Anterior cingulate cortex (tissue), 58 donors: ENCODE data around the gene DYNLT2.
"Not testable (repeated sequence)": the region's sequence is repeated elsewhere in the genome, so short reads cannot be mapped to it uniquely, and the experiment has no call there.

Experiments
- DNase-seq, 58 donors: peaks; one replicate each; lab custom pipeline; 2025; lab: John Stamatoyannopoulos, UW

The DYNLT2 gene

DNA sequence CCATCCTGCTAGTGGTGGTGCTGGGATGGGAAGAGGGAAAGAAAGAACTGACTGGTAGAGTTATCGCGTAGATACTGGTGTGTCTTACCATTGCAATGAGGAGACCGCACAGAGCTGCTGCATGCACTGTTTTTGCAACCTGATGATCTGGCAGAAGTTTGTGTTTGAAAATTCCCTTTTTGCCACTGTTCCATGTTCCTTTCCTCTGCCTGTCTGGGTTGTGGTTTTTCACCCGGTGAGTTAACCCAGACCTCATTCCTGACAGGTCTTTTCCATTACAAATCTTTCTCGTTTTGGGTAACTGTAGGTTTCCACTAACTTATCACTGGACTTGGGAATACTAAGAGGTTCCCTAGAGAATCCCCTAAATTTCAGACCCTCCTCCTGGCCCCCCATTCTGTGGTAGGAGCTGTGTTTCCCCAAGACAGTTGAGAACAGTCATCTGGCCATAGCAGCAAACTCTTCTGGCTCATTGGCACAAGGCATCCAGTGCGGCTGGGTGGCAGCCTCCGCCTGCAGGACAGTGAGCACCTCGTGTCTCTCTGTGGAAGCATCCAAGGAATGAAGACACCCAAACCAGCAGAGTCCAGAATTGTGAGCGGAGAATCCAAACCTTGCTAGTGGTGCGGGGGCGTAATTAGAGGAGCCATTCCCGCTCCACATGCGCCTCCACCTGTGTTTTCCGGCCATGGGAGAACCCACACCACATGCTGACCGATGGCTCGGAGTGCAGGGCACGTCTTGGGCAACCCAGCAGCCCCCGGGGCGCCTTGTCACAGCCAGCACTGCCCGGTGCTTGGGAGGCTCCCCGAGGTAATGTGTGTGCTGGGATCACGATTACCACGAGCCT is 32.8 kb upstream of the DYNLT2 start:
- no peak for DNase-seq

DNA sequence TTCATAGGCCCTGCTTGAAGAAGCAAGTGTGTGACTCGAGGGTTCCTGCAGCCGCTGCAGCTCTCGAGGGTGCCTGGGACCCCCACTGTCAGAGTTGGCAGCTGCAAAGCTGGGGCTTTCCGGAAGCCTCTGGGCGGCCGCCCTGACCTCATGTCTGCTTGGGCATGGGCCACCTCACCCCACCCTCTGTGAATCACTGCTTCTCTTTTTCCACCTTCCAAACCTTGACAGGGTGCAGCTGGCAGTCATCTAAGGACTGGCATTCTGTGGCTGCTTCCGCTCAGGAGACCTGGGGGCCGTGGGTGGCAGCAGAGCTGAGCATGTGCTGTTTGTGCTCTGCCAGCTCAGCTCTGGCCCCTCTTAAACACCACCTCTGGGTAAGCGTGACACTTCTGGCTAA is 32.0 kb upstream of the DYNLT2 start:
- DNase-seq: no peak

DNA sequence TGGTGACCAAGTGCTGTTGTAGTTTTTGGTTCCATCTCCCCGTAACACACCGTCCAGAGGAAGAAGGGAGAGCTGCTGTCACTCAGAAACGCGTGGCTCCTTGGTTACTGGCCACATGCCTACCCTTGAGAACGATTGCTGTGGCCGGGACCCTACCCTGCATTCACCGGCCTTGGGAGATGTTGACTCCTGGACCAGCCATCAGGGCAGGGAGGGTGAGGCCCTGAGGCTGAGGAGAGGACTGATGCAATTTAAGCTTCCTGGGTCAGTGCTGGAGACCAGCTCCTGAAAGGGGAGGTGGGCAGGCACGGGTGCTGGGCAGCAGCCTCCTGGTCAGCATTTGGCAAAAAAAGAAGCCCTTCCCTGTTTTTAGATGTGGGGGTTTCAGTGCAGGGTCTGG is 31.6 kb upstream of the DYNLT2 start:
- DNase-seq: no peak

DNA sequence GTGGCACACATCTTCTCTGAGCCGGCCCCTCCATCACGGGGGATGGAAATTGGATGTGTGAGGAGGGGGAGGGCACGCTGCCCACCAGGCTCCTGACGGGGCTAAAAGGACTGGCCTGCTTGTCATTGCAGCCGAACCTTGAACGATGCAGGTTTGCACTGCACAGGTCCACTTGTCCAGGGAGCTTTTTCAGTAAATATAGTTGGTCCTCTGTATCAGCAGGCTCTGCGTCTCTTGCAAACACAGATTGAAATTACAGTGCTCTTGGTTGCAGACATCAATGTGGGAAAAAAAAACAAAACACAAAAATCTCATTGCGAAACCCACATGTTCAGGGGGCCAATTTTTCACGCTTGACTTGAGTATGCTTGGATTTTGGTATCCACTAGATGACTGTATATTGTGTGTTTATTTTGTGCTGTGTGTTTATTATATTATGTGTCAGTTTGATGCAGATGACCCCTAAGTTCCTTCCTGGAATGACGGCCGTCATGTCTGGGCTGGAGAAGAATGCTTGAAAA is 29.3 kb upstream of the DYNLT2 start:
- DNase-seq: no peak

DNA sequence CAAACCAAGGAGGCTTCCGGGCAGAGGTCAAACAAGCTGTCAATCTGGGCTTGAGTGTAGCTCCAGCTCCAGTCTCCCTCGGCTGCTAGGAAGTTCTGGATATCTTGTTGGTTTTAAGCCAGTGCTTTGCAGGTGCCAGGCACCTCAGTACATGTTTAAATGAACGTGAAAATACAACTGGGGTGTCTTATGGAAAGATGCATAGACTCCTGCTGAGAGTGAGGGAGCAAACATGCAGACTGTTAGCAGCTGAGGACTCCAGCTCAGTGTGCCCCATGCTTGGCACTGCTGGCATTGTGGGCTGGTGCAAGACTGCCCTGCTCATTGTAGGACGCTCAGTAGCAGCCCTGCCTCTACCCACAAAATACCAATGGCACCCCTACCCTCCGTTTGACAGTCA is 28.5 kb upstream of the DYNLT2 start:
- no peak for DNase-seq

DNA sequence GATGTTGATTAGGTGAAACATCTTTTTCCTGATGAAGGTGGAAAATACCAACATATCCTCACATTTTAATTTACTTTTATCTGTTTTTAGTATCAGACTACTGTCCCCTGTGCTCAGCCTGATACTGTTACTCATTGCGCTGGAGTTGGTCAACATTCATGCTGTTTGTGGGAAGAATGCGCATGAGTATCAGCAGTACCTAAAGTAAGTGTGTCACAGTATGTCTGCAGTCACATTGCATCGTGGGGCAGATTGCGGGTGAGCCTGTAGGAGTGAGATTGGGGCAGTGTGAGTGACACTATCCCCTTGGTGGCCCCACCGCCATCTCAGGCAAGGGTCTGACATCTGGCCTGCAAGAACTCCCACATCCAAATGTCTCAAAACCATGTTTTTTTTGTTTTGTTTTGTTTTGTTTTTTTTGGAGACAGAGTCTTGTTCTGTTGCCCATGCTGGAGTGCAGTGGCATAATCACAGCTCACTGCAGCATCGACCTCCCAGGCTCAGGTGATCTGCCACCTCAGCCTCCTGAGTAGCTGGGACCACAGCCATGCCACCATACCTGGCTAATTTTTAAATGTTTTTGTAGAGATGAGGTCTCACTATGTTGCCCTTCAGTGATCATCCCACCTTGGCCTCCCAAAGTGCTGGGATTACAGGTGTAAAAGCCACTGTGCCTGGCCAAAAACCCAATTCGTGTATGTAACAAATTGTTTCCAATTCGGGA is 27.9 kb upstream of the DYNLT2 start:
- DNase-seq: no peak

DNA sequence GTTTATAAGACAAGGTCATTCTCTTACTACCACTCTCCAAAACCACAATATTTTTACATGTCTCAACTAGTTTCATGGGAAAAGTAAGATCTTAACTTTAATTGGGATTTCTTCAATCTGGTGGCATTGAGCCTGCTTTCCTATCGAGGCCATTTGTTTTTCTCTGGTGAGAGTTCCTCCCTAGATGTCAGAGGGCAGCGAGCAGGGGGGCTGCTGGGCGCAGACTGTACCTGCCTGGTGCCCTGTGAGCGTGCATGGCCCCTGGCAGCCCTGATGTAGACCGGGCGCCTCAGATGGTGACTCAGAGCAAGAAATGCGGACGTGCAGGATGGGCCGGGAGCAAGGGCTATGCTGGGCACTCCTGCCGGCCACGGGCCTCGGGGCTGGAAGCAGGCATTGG is 27.3 kb upstream of the DYNLT2 start:
- no peak for DNase-seq

DNA sequence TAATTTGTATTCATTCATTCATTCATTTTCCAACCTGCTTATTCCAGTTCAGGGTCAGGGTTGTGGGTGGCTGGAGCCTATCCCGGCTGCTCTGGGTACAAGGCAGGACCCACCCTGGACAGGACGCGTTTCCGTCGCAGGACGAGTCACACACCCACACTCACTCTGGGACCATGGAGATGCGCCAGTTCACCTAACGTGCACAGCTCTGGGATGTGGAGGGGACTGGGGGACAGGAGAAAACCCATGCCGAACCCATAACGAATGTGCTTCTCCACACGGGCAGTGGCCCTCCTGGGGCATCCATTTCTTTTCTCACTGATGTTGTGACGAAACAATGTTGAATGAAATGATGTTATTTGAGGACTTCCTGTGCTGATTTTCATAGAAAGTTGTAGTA is 26.5 kb upstream of the DYNLT2 start:
- DNase-seq: no peak

DNA sequence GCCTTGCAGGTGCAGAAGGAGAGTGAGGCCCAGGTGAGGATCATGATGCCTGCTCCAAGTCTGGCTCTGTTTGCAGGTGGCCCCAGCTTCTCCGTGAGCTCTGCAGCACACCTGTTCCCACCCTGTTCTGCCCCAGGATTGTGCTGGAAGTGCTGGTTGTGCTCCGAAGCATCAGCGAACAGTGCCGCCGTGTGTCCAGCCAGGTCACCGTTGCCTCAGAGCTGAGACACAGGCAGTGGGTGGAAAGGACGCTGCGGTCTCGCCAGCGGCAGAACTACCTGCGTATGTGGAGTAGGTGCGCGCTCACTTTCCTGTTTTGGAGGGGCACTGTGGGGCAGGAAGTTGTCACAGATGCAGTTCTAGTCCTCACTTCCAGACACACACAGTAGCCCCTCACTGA is 25.0 kb upstream of the DYNLT2 start:
- DNase-seq: no peak

DNA sequence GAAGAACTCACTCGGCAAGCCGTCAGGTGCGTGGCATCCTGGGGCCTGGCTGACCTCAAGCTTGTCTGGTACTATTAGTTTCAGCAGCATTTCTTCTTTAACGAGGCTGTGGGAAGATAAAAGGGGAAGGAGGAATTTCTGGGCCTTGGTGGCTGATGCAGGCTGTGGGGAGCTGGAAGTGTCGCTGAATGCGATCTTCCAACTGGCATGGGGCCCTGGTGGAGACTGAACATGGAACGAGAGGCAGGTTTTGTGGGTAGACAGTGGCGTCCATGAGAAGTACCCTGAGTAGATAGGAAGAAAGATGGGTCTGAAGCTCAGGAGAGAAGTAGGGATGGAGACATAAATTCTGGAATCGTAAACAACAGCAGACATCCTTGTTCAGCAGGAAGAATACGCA is 23.9 kb upstream of the DYNLT2 start:
- no peak for DNase-seq

DNA sequence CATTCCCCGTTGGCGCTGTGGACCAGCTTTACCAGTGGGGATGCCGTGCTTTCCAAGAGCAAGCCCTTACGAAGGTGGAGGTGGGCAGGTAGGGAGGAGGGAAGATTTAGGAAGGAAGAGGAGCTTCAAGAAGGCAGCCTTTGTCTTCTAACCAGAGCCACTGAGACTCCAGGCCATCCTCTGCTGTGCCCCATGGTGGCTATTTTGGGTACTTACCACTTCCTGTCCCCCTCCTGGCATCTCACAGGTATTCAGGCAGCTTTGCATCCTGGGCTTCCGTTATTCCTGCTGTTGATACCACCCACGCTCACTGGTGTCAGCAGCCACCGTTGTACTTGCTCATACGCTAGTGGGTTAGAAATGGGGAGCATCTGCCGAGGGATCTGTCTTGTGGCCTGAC is 23.0 kb upstream of the DYNLT2 start:
- DNase-seq: no peak

DNA sequence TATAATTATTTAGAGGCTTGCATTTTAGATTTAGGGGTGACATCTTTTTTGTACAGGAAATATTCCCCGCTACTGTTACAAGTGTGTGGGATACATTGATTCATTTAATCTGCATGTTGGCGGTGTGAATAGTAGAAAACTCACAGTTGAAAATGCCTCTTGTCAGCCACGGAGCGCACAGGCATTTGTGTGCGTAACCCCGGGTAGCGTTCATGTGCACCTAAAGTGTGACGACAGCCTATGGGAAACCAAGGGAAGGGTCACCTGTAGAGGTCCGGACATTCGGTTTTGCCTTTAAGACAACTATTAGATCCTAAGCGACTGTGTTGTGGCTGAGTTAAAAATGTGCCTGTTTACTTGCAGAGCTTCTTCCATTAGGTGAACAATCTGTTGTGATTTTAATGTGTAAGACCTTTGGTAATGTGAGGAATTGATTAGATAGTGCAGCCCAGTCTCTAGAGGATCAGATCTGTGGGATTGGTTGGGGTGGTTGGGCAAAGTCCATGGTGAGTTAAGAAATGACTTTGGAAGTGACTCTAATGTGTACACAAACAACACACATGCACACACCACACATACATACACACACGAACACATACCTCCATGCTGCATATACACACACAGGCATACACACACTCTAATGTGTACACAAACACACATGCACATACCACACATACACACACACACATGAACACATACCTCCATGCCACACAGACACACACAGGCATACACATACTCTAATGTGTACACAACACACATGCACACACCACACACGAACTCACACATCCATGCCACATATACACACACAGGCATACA is 15.8 kb upstream of the DYNLT2 start:
- DNase-seq: no peak

DNA sequence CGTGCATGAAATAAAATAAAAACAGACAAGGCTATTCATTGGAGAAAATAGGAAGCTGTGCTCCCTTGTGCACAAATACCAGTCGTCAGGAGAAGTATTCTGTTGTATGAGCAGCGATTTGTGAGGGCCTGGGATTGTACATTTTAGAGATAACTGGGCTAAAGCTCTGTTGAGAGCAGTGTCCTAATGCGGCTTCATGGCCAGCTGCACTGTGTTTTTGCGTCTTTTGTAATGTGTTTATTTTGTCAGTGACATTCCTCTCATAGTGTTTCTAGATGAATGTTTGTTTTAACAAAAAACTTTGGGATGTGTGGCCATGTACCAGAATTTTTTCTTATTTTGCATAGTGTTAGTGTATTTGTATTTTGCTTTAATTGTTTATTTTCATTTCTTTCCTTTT is 14.9 kb upstream of the DYNLT2 start:
- DNase-seq: no peak

DNA sequence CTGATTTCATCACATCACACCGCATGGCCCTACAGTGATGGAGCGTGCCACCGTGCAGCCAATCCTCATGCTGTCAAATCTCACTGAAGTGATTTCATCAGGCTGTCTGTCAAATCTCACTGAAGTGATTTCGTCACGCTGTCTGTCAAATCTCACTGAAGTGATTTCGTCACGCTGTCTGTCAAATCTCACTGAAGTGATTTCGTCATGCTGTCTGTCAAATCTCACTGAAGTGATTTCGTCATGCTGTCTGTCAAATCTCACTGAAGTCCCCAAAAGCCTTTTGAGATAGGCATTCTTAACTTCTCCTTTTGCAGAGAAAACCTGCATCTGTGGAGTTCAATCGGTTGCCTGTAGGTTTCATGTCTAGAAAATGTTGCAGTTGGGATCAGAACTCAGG is 14.4 kb upstream of the DYNLT2 start:
- DNase-seq: not testable (repeated sequence)

DNA sequence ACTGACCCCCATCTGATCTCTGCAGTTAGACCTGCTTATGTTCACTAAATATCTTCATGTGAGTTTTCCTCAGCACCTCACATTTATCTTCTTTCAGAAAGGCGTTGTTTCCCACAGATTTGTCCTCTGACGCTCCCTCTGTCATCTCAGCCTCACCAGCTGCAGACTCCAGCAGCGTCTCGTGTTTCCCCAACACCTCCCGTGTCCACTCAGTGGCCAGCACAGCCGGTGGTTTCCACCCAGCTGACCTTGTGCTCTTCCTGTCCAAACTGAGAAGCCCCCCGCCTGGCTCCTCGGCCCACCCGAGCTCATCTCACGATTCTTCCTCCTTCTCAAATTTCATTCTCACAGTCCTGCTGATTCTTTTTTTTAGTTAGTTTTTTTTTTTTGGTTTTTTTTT is 12.5 kb upstream of the DYNLT2 start:
- no peak for DNase-seq

DNA sequence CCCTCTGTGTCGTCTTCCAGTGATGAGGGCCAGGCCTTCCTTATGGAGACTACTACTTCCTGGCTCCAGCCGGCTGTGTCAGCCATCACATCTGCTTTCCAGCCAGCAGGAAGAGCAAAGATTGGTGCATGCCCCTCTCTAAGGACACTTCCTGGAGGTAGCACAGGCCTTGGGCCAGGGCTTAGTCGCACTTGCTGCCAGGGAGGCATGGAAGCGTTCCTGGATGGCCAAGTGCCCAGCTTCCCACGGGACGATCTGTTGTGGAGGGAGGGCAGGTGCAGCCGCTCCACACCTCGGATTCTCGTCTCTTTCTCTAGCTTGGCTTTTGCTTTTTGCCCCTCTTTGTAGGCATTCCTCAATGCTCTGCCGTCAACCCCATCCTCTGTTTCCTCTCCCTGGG is 11.9 kb upstream of the DYNLT2 start:
- no peak for DNase-seq

DNA sequence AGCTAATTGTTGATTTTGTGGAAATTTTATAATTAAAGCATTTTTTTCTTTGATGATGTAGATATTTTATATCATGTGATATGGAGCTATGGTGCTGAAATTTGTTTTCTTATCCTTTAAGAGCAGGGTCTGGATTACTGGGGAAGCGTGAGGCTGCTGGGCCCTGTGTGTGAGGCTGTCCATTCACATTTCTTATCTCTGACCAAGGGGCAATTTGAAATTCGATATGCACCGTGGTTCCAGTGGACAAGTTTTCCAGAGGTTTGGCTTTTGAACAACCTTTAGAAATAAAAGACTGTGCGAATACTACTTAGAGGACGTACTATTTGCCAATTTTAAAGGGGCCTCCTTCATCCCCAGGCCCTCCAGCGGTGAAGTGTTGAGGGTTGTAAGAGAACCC is 3.8 kb upstream of the DYNLT2 start:
- no peak for DNase-seq

DNA sequence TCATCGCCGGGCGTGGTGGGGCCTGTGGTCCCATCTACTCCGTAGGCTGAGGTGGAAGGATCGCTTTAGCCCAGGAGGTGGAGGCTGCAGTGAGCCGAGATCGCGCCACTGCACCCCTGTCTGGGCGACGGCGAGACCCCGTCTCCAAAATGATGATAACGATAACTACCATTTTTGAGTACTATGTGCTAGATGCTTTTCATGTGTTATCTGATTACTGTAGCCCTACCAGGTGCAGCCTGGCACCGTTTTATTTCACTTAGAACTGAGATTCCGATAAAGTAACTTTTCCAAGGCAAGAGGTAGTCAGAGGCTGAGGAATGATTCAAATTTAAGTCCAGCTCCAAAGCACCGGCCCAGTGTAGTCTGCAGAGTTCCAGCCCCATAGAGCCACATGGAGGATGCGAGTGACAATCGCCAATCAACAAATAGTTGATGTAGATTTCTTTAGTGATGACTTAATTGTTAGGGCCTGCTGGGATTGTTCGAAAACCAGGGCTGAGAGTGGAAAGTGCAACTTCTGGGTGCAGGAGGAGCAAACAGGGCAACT is 777 bp upstream of the DYNLT2 start:
- DNase-seq: peak in 3 of 58 donors; percentile 5 to 54 (median 15)

DNA sequence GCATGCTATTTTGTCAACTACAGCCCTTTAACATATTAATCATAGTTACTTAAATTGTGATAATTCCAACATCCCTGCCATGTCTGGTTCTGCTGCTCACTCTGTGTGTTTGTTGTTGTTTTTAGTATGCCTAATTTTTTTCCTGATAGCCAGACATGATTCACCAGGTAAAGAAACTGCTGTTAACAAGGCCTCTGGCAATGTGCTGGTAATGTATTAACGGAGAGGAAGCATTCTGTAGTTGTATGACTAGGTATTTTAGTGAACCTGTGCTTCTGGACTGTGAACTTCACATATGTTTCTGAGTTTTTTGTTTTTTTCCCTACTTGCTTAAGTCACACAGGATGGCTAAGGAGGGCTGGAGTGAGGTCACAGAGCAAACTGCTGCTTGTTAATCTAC is 4.8 kb downstream of the DYNLT2 start:
- DNase-seq: no peak

DNA sequence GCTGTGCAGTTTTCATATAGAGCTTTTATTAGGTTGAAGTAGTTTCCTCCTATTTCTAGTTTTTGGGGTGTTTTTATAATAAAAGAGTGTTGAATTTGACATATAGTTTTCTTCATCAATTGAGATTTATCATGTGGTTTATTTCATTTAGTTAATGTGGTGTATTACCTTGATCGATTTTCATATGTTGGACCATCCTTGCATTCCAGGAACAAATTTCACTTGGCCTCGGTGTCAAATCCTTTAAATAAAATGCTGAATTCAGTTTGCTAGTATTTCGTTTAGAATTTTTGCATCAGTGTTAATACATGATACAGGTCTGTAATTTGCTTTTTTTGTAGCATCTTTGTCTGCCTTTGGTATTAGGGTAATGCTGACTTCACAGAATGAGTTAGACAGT is 6.0 kb downstream of the DYNLT2 start:
- no peak for DNase-seq

DNA sequence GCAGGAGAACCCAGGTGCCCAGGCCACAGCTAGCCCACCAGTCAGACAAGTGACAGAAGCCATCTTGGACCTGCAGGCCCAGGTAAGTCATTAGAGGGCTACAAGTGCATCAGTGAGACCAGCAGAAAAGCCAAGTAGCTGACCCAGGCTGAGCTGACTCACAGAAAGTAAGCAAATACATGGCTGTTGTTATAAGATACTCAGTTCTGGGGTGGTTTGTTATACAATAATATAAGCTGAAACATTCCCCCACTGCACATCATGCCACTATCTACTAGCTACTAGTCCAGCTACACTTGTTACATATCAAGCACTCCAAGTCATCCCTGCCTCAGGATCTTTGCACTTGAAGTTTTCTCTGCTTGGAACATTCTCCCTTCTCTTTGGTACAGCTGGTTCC is 10.0 kb downstream of the DYNLT2 start:
- DNase-seq: no peak
